DOHH2 (cell line): ENCODE measurements around the gene EPHA4.

Source experiments
- CTCF ChIP-seq: fragments of 200-600 bp; sonication (generic); IDR thresholded peaks from one replicate; pipeline ENCODE4 v1.5.1; 2014; ENCODE audit warnings: antibody characterized with exemption, mild to moderate bottlenecking, low read depth, low read length; ENCODE audit not compliant: poor library complexity, severe bottlenecking
- EZH2phosphoT487 ChIP-seq: fragments of 200-600 bp; sonication (generic); IDR thresholded peaks from 2 replicates; pipeline ENCODE4 v1.6.1; 2017; ENCODE audit warnings: borderline replicate concordance, mild to moderate bottlenecking, antibody characterized with exemption, low read length, moderate library complexity, mixed read lengths

- TF ChIP-seq EZH2phosphoT487: no peak
- TF ChIP-seq CTCF: no peak
Observed at GRCh38 chr2:221447310-221447709, 124.8 kb downstream of the EPHA4 start.
